Kidney tubule cell (primary cell): ENCODE data around the gene CACNA1C.

Experiments used
- DNase-seq: peaks from one replicate; pipeline ENCODE4 v3.0.0-alpha.2; 2018; ENCODE audit warnings: low spot score

The CACNA1C gene

GRCh38 chr12:2140858-2141519, 88.2 kb downstream of the CACNA1C start:
- no peak for DNase-seq

- no peak for DNase-seq
These were observed 89.3 kb downstream of the CACNA1C start for GRCh38 chr12:2142068-2142467.

GRCh38 chr12:2144951-2145350, 92.2 kb downstream of the CACNA1C start:
- DNase-seq: no peak

- DNase-seq: no peak
These were observed 92.7 kb downstream of the CACNA1C start for GRCh38 chr12:2145433-2145998.

GRCh38 chr12:2147335-2147734, 94.5 kb downstream of the CACNA1C start:
- DNase-seq: no peak

- no peak for DNase-seq
These were observed 96.3 kb downstream of the CACNA1C start for GRCh38 chr12:2149091-2149490.

GRCh38 chr12:2150833-2151232, 98.0 kb downstream of the CACNA1C start:
- DNase-seq: no peak

- no peak for DNase-seq
These were observed 98.6 kb downstream of the CACNA1C start for GRCh38 chr12:2151391-2151790.

- DNase-seq: no peak
These were observed 99.3 kb downstream of the CACNA1C start for GRCh38 chr12:2152134-2152533.

GRCh38 chr12:2154050-2154449, 101.3 kb downstream of the CACNA1C start:
- DNase-seq: no peak

- DNase-seq: no peak
These were observed 101.7 kb downstream of the CACNA1C start for GRCh38 chr12:2154521-2154920.

GRCh38 chr12:2156333-2156732, 103.5 kb downstream of the CACNA1C start:
- no peak for DNase-seq

- DNase-seq: no peak
These were observed 107.3 kb downstream of the CACNA1C start for GRCh38 chr12:2160043-2160442.

GRCh38 chr12:2161473-2161872, 108.7 kb downstream of the CACNA1C start:
- no peak for DNase-seq

GRCh38 chr12:2163177-2163941, 110.6 kb downstream of the CACNA1C start:
- DNase-seq: no peak

- DNase-seq: no peak
These were observed 112.2 kb downstream of the CACNA1C start for GRCh38 chr12:2165021-2165420.

- no peak for DNase-seq
These were observed 113.1 kb downstream of the CACNA1C start for GRCh38 chr12:2165927-2166326.

- DNase-seq: no peak
These were observed 113.9 kb downstream of the CACNA1C start for GRCh38 chr12:2166696-2167095.

GRCh38 chr12:2167231-2167630, 114.4 kb downstream of the CACNA1C start:
- DNase-seq: no peak

GRCh38 chr12:2168808-2169207, 116.0 kb downstream of the CACNA1C start:
- DNase-seq: peak; percentile 88

GRCh38 chr12:2169489-2169888, 116.7 kb downstream of the CACNA1C start:
- no peak for DNase-seq

GRCh38 chr12:2169940-2170339, 117.2 kb downstream of the CACNA1C start:
- no peak for DNase-seq

GRCh38 chr12:2170376-2170775, 117.6 kb downstream of the CACNA1C start:
- peak; percentile 45 for DNase-seq
